GM21526 (cell line): Measurements from ENCODE around the gene FHOD1.
A peak's percentile ranks its signal among the peaks of the same experiment; 100 is the strongest.

ENCODE experiments used
- ATAC-seq: cut with Tn5 transposase; IDR thresholded peaks from one replicate; pipeline ENCODE4 v1.9.1; 2021; ENCODE audit warnings: moderate library complexity; ENCODE audit not compliant: unreplicated experiment, low FRiP score

FHOD1 gene

DNA sequence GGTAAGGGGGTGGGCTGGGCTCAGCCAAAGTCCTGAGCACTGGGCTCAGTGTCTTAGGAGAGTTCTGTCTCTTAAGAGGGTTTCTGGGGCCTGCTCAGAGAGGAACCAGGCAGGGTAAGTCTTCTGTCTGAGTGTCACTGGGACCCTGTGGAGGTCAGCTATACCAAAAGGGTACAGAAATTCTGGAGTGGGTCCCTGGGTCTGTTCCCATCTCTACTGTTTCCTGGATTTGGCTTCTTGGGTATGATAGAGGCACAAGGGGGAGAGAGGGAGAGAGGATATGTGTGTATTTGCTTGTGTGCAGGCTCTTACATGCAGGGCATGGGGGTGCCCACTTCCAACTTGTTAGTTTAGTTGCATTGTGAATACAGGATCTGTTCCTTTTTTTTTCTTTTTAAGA lies 53.7 kb downstream of the FHOD1 start:
- no peak for ATAC-seq

DNA sequence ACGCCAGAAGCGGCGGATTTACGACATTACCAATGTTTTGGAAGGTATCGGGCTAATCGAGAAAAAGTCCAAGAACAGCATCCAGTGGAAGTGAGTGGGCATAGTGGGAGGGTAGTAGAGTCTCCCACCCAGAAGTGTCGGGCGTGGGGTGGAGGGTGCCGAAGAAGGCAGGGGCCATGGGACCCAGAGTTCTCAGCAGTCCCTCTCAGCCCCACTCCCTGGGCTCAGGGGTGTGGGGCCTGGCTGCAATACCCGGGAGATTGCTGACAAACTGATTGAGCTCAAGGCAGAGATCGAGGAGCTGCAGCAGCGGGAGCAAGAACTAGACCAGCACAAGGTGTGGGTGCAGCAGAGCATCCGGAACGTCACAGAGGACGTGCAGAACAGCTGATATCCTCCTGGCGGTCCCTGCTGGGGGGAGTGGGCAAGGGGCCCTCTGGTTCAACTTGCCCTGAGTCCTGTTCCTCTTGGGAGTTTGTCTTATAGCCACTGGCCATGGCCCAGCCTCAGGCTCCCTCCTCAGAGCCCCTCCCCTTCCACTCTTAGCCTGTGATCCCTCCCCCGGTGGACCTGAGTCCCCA lies 54.4 kb downstream of the FHOD1 start:
- no peak for ATAC-seq

DNA sequence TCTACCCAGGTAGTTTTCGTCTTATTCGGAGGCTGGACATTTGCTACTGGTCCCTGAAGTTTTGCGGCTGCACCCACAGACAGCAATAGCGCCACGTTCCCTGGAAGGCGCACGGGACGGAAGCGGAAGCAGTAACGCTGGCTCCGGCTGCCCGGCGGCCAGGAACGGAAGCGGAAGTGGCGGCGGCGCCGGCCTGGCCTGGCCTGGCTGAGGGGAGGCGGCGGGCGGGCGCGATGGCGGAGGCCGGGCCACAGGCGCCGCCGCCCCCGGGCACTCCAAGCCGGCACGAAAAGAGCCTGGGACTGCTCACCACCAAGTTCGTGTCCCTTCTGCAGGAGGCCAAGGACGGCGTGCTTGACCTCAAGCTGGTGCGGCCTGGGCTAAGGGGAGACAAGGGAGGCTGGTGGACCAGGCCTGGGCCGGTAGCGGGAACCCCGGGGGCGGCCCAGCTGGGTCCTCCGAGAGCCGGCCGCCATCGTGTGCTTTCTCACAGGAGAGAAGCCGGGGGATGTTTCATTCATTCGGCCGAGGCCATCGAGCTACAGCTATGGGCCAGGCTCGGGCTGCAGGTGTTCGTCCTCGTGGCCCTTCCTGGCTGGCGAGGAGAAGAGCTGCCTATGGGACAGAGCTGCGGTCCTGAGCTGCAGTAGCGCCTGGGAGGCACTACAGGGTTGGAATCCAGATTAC lies 55.1 kb downstream of the FHOD1 start, which contains the start of gene E2F4:
Gene E2F4 (plus strand): TSS at position 161 of the 687 bp plus-strand sequence. CDS start 73 bp downstream, at position 234.
- ATAC-seq, result peak; percentile 73

DNA sequence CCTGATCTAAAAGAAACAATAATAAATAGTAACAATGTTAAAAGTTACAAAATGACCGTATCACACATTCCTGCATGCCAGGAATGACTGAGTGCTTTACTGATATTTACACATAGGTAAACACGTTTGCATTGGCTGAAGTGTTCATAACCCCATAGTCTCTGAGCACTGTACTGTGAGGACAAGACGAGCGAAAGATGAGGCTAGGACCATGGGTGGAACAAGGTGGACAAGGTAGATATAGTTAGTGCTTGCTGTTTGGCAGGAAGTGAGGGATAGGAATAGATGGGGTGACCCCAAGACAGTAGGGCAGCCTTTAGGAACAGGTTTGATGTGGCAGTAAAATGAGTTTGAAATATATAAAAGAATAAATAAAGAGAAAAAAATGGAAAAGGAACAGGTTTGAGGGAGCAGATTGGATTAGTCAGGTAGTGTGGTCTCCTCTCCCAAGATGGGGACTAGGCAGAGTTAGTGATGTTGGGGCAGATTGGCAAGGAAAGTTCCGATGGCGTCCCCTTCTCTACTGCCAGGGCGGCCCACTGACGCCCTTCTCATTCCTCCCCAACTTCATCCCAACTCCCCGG lies 55.8 kb downstream of the FHOD1 start:
- no peak for ATAC-seq

DNA sequence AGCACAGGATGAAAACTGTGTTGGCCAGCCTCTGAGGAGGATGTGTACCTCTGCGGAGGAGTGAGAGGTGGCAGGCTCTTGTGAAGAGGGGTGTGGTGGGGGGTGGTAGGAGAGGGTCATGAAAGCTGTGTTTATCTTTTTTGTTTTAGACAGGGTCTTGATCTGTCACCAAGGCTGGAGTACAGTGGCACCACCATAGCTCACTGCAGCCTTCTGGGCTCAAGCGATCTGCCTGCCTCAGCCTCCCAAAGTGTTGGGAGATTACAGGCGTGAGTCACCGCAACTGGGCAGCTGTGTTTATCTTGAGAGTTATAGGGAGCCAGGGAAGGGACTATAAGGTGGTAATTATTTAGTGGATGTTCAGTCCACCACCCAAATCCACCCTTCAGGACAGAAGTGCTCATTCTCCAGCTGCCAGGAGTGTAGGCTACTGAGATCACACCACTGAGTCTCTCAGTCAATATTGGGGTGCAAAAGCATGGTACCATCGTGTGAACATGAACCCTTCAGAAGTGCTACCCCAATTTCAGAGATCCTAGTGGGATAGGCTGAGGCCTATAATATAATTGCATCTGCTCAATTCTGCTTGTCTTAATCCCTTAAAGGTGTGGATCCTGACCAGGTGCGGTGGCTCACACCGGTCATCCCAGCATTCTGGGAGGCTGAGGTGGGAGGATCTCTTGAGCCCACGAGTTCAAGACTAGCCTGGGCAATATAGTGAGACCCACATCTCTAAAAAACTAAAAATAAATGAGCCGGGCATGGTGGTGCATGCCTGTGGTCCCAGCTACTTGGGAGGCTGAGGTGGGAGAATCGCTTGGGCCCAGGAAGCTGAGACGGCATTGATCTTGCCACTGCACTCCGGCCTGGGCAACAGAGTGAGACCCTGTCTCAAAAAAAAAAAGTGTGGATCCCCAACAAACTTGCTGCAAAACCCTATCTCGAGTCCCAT lies 56.6 kb downstream of the FHOD1 start:
- ATAC-seq, result no peak

DNA sequence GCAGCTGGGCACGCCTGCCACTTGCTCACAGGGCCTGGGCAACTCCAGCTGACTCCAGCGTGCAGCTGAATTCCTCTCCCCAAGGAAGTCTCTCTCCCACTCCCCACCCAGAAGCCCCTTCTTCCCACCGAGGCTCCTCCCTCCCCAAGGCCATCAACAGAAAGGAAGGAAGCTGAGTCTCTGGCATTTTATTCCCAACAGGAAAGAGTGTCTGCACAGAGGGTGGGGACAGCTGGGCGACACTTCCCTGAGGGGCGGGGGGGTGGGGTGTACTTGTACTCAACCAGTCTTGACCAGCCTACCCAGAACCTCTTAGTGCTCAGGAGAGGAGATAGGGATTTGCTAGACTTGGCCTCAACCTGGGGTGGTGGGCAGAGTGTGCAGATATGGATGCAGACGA lies 57.2 kb downstream of the FHOD1 start, which contains the start of gene EXOC3L1:
Gene EXOC3L1 (minus strand): TSS at position 96 of the 400 bp plus-strand sequence. CDS start 460 bp downstream, outside the sequence.
- no peak for ATAC-seq

DNA sequence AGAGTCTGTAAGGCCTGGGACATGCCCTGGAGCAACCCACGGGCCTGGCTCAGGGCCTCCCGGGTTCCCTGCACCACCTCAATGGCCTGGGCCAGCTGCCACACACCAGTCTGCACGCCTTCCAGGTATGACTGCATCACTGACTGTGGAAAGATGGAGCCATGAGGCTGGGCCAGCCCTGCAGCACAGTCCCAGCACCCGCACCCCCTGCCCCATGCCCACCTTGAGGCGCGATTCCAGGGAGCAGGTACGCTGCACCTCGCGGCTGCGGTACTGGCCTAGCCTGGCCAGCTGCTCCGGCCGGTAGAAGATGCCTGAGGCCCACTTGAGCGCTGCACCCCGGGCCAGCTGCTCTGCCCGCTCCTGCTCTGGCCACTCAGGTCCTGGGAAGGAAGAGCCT lies 58.5 kb downstream of the FHOD1 start:
- ATAC-seq, result no peak

DNA sequence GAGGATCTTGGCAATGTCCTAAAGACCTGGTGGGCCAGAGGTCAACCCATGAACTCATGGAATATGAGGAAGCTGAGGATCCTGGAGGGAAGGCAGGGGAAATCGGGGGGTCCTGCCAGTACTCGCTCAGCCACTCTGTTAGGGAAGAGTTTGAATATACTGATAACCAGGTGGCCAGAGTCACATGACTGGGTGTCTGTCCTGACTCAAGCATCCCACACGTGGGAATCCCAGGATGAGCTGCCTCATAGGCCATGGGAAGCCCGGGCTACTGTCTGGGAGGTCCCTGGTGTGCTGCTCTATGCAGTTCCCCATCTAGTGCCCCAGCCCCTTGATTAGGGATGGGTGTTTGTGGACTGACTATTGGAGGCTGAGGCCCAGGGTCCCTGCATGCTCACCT lies 59.0 kb downstream of the FHOD1 start:
- ATAC-seq, result no peak

DNA sequence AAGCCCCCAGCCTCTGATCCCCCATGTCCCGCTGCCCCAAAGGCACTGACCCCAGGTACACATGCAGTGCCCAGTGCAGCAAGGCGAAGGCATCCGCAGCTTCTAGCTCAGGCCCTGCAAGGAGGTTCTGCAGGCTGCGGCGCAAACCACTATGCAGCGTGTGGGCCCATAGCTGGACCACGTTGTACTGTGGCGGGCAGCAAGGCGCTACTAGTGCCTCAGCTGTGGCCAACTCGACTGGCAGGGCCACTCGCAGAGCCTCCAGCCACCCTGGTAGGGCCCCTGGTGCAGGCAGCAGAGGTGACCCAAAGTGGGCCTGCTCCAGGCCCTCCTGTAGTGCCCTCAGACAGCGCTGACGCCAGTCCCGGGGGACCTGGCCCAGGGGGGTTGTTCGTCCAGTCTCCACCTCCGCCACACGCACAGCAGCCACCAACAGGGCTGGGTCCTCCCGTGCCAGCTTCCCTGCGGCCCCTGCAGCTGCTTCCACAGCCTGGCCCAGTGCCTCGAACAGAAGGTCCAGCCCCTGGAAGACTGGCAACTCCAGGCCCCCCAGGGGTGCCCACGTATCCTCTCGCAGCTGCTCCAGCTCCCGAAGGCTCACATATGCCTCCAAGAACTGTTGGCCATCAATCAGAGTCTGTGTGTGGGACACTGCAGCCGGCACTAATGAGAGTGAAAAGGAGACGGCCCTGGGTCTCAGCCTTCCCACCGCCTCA lies 59.9 kb downstream of the FHOD1 start:
- no peak for ATAC-seq

DNA sequence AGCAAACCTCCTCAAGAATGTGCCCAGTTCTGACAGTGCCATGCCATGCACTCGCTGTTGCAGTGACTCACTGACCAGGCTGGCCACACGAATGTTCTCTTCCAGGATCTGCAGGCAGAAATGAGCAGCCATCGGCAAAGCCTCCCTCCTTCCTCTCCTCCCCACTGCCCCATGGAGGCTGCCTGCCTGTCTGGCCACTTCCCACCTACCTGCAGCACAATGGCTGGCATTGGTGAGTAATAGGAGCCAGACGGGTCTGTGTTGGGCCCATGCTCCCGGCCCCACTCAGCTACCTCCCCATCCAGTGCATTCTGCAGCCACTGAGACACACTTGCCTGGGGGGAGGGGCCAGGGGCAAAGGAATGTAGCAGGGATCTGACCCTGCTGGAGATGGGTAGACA lies 60.7 kb downstream of the FHOD1 start:
- ATAC-seq, result no peak

DNA sequence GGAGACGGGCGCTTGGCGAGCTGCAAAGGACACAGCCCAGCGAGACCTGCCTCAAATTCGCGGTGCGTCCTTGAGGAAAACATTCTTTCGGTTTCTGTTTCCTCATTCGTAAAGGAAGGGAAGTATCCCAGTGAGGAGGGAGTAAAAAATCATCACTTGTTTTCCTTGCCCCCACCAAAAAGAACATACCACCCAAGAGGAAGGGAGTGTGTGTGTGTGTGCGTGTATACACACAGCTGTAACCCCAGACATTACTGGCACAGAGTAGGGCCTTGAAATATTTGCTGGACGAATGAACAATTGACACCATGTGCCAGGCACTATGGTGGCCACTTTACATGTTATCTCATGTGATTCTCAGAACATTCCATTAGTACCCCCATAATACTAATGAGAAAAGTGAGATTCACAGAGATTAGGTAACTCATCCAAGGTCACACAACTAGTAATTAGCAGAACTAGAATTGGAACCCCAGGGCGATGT lies 61.6 kb downstream of the FHOD1 start:
- no peak for ATAC-seq

DNA sequence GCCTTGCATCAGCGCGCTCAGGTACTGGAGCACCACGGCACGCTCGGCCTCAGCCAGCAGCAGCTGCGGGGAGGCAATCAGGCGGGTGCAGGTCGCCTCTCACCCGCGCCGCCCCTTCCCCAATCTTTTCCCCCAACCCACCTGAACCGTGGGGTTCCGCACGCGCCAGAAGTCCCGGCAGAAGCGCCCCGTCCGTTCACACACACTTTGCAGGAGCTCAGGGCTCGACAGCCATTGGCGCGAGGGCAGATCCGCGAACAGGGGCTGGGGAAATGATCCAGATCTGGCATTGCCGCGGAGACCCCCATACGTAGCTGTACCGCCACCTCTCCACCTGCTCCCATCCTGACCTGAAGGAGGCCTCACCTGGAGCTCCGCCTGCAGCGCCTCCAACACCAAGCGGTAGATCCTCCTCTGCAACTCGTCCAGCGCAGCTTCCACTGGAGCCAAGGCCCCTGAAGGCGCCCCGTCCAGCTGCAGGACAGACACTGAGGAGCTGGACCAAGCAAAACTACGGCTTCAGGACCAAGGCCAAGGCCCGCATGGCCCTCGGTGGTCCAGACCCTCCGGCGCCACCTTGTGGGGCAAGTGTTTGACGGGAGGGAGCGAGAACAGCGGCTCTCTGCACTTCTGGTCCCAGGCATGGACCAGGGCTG lies 62.2 kb downstream of the FHOD1 start:
- ATAC-seq, result no peak

DNA sequence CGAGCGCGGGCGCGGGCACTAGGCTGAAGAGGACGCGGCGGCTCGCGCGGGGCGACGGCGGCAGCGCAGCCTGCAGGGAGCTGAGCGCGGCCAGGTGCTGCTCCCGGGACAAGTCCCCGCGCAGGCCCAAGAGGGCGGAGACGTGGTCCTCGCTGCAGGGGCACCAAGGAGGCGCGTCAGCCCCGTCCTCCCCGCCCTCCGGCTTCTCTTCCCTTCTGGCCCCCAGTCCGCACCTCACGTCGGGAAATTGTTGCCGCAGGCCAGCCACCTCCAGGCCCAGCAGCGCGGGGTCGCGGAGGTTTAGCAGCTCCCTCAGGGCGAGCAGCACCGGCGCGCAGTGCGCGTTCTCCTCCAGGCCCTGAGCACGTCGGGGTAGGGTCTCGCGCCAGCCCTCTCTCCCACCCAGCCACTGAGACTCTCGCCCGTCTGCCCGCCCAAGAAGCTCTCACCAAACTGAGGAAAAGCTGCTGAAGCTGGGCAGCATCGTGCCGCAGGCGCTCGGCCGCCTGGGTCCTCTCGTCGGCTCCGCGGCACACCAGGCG lies 62.8 kb downstream of the FHOD1 start:
- ATAC-seq, result peak; percentile 8

DNA sequence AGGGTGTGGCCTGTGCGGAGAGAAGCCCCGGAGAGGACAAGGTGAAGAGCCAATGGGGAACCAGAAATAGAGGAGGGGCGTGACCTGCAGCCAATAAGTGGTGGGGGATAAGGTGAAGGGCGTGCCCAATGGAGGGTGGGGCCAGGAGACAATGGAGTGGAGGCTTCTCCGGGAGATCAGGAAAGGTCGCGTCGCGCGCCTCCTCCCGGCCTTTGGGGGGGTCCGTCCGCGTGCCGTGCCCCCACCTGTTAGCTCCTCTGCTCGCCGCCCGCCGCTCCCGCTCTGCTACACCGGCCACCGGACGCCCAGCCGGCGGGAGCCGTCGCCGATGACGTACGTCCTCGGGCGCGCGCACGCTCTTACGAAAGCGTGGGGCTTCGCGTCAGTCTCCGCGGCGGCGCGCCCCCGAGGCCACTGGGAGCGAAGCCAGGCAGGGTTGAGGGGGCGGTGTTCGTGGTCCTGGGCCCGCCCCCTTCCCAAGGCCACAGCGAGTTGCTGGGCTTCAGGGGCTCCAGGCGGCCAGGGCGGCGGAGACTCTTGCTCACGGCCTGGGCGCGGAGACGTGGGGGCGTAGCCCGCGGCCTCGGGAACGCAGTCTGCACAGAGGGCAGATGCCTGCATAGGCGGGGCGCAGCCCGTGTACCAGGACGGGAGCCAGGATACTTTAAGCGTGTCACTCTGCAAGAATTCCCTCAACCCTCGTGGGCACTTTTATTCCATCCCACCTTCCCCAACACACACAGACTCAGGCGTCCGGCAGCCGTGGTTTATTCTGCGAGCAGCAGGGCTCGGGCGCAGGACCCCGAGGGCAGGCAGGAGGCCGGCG lies 63.4 kb downstream of the FHOD1 start, which contains the start of gene MATCAP1:
Gene MATCAP1 (minus strand): TSS at position 337 of the 826 bp plus-strand sequence. CDS start 3,353 bp downstream, outside the sequence.
- peak; percentile 81 for ATAC-seq

DNA sequence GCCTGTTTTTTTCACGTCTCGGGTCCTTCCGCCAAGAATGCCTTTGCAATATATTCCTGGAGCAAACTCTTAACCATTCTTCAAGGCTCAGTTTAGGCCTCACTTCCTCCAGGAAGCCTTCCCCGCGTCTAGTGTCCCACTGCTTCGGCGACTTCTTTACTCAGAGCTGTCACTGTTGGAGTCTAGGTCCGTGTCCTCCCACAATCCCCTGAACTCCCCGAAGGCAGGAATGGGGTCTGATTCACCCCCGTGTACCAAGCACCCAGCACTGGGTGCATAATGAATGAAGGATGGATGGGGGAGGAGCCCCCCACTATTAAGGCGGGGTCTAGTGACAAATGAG lies 64.0 kb downstream of the FHOD1 start:
- ATAC-seq, result no peak

DNA sequence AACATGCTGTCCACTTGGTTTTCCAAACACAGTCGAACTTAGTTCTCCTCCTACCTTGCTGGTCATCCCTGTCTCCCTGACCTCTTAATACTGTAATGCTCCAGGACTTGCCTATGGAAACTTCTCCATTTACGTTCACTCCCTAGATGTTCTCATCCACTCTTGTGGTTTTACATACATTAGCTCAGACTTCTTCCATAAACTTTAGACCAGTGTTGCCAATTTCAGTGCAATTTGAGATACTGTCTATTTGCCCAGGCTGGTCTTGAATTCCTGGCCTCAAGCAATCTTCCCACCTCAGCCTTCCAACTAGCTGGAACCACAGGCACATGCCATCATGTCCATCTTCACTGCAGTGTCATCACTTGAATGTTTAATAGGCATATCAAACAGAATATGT lies 65.0 kb downstream of the FHOD1 start:
- ATAC-seq, result no peak

DNA sequence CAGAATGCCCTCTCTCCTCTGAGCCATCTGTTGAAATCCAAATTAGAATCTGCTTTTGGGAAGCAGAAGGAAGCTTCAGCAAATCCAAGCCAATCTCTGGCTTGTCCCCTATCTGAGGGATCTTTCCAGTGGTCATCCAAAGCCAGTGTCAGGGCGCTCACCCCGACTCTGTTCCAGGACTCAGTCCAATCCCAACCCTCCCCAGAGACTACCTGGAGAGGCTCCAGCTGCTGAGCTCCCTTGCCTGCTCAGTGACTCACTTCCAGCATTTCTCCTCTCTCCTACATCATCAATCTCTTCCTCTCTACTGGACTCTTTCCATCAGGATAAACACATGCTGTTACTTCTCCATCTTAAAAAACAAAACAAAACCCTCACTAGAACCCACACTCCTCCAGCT lies 65.9 kb downstream of the FHOD1 start:
- ATAC-seq, result no peak

DNA sequence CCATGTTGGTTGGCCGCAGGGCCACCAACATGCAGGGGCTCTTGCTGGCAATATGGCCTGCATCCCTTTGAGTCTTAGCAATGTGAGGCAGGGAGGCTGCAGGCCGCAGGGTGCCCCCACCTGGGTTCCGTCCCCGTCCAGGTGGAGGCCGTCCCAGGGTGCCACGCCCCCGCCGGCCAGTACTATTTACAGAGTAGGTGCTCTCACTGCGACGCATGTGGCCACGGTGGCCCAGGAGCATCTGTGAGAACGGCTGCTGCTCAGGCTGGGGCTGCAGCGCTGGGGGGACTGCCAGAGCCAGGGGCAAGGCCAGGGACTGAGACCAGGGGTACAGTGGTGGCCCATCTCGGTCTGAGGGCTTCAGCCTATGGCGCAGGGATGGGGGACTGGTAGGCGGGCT lies 67.1 kb downstream of the FHOD1 start:
- no peak for ATAC-seq
